ENCODE measurements around the gene SI. TPM values are rescaled to one million over a fixed set of nuclear protein-coding genes. Genes with fewer than 3 reads are reported as not detected.

The SI gene
- total and polyA plus RNA-seq, 2 of the 4 experiments (the other 2 are of a cell fraction): not detected

DNA sequence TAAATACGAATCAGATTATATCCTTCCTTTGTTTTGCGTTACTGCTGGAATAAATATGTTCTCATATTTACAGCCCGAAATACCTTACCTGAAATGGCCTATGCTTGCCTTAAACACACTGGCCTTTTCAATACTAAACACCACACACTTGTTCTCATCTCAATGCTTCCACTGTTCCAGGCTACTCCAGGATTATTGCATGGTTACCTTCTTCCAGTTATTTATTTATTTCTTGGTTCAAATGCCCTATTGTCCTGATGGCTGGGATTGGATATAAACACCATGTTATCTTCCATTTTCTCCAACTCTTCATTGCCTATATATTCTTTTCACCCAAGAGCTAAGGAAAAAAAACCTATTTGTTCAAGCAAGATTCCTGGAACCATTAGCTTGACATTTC lies 125.3 kb downstream of the SI start:
- Histone ChIP-seq H4K8ac (ENCODE audit: low read depth in 2 of 2, low read length in 2 of 2) (no peak overlapping the region), H3K18ac (ENCODE audit: low read depth, low read length) (no peak overlapping the region), H4K5ac (ENCODE audit: low read depth, low read length) (no peak overlapping the region), H2AK5ac (ENCODE audit: low read depth, low read length) (no peak overlapping the region), H4K20me1 (ENCODE audit: insufficient read depth, low read length) (no peaks in the 10 kb centered on the region), H2AFZ (replicated peaks; ENCODE audit: low read length, poor library complexity) (no peak overlapping the region), H2BK15ac (ENCODE audit: low read depth, low read length) (no peak overlapping the region), H3K79me1 (ENCODE audit: low read depth in 1 of 2, low read length in 2 of 2) (no peaks in the 10 kb centered on the region), H3K36me3 (ENCODE audit: control insufficient read depth, insufficient read depth, low read length) (no peaks in the 10 kb centered on the region), H3K4me1 (ENCODE audit: control insufficient read depth, insufficient read depth, low read length) (no peaks in the 10 kb centered on the region), H3K56ac (ENCODE audit: extremely low read depth, insufficient read depth, low read length) (no peak overlapping the region), H3K9ac (ENCODE audit: low read depth, low read length) (no peak overlapping the region), H3K27ac (ENCODE audit: insufficient read depth, low read length) (no peak overlapping the region), H3K9me3 (ENCODE audit: control insufficient read depth, insufficient read depth, low read length) (no peaks in the 10 kb centered on the region), H3K4me2 (ENCODE audit: low read depth, low read length) (no peak overlapping the region), H3K9me1 (ENCODE audit: insufficient read depth, low read length) (no peaks in the 10 kb centered on the region), H4K91ac (ENCODE audit: insufficient read depth, low read depth, low read length) (no peak overlapping the region), H3K4me3 (ENCODE audit: insufficient read depth, low read depth, low read length) (no peak overlapping the region), H2BK5ac (ENCODE audit: low read depth, low read length, poor library complexity, severe bottlenecking) (no peak overlapping the region), H3K23ac (ENCODE audit: low read depth, low read length) (no peak overlapping the region), H2AK9ac (replicated peaks; ENCODE audit: low read depth, low read length, poor library complexity) (no peak overlapping the region), H2BK120ac (ENCODE audit: low read depth, low read length) (no peak overlapping the region), H2BK20ac (ENCODE audit: low read depth, low read length) (no peak overlapping the region), H3K4ac (ENCODE audit: low read depth, low read length) (no peak overlapping the region), H3K27me3 (ENCODE audit: control insufficient read depth, insufficient read depth, low read length) (no peaks in the 10 kb centered on the region), H3K14ac (replicated peaks; ENCODE audit: low read depth, low read length) (no peak overlapping the region)
- 20% methylated on average over 1 of the region's 3 CpGs; no CpG with 5 or more reads in 1 of the 2 experiments for WGBS, 2 experiments (ENCODE audit: extremely low coverage in 2 of 2, insufficient read length in 1 of 2)
- DNase-seq: no peak
- TF ChIP-seq BHLHE40 (IDR thresholded peaks at IDR 0.05; ENCODE audit: low read depth, low read length): no peak
- TF ChIP-seq, protein P1, sequence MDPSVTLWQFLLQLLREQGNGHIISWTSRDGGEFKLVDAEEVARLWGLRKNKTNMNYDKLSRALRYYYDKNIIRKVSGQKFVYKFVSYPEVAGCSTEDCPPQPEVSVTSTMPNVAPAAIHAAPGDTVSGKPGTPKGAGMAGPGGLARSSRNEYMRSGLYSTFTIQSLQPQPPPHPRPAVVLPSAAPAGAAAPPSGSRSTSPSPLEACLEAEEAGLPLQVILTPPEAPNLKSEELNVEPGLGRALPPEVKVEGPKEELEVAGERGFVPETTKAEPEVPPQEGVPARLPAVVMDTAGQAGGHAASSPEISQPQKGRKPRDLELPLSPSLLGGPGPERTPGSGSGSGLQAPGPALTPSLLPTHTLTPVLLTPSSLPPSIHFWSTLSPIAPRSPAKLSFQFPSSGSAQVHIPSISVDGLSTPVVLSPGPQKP (IDR thresholded peaks at IDR 0.05; ENCODE audit: borderline replicate concordance, low read depth, low read length): no peak
- TF ChIP-seq FOS (IDR thresholded peaks at IDR 0.05; ENCODE audit: low read depth, low read length): no peak
- TF ChIP-seq RCOR1 (IDR thresholded peaks at IDR 0.05; ENCODE audit: insufficient replicate concordance, low read length): no peak
- TF ChIP-seq, protein P2, sequence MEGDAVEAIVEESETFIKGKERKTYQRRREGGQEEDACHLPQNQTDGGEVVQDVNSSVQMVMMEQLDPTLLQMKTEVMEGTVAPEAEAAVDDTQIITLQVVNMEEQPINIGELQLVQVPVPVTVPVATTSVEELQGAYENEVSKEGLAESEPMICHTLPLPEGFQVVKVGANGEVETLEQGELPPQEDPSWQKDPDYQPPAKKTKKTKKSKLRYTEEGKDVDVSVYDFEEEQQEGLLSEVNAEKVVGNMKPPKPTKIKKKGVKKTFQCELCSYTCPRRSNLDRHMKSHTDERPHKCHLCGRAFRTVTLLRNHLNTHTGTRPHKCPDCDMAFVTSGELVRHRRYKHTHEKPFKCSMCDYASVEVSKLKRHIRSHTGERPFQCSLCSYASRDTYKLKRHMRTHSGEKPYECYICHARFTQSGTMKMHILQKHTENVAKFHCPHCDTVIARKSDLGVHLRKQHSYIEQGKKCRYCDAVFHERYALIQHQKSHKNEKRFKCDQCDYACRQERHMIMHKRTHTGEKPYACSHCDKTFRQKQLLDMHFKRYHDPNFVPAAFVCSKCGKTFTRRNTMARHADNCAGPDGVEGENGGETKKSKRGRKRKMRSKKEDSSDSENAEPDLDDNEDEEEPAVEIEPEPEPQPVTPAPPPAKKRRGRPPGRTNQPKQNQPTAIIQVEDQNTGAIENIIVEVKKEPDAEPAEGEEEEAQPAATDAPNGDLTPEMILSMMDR (conservative IDR thresholded peaks at IDR 0.05; ENCODE audit: low read depth, low read length): no peak
- no peak for TF ChIP-seq MAFK (IDR thresholded peaks at IDR 0.05; ENCODE audit: low read depth, low read length)
- TF ChIP-seq, protein P3, sequence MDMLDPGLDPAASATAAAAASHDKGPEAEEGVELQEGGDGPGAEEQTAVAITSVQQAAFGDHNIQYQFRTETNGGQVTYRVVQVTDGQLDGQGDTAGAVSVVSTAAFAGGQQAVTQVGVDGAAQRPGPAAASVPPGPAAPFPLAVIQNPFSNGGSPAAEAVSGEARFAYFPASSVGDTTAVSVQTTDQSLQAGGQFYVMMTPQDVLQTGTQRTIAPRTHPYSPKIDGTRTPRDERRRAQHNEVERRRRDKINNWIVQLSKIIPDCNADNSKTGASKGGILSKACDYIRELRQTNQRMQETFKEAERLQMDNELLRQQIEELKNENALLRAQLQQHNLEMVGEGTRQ (IDR thresholded peaks at IDR 0.05; ENCODE audit: low read depth, low read length): no peak
- no peak for TF ChIP-seq RFX5 (IDR thresholded peaks at IDR 0.05; ENCODE audit: low read depth, low read length)
- no peak for TF ChIP-seq MXI1 (IDR thresholded peaks at IDR 0.05; ENCODE audit: borderline replicate concordance, low read depth, low read length)
- TF ChIP-seq CHD1 (IDR thresholded peaks at IDR 0.05; ENCODE audit: low read depth, low read length): no peak
- no peak for TF ChIP-seq NFE2L2 (IDR thresholded peaks at IDR 0.05; ENCODE audit: low read depth, low read length)
- no peak for TF ChIP-seq RAD21 (IDR thresholded peaks at IDR 0.05; ENCODE audit: low read length)
- TF ChIP-seq MAZ (IDR thresholded peaks at IDR 0.05; ENCODE audit: borderline replicate concordance, low read depth, low read length): no peak
- TF ChIP-seq CEBPB (IDR thresholded peaks at IDR 0.05; ENCODE audit: low read depth, low read length): no peak
- TF ChIP-seq SMC3 (IDR thresholded peaks at IDR 0.05; ENCODE audit: low read depth, low read length): no peak
- TF ChIP-seq POLR2A (IDR thresholded peaks at IDR 0.05; ENCODE audit: low read depth, low read length): no peak
- dilution Hi-C loops (cut with HindIII; ENCODE audit: low sequenced_read_pairs, unreplicated experiment): no loop called here
- ChIA-PET CTCF (no interaction called here), POLR2A (ENCODE audit: unreplicated experiment) (no interaction called here)
- intact Hi-C loops (cut with micrococcal nuclease): no loop called here
- no peak for ATAC-seq (ENCODE audit: low read depth)
- no TSS peak for BruUV-seq (replicated peaks)
- in situ Hi-C loops (cut with MboI; ENCODE audit: low sequenced_read_pairs): no loop called here

All from IMR-90 (cell line).